ENCODE results near the gene SLC35E1. TPM values are rescaled to one million over a fixed set of nuclear protein-coding genes. Genes with fewer than 3 reads are reported as not detected.

SLC35E1 gene
- total RNA-seq, 1 experiment from 2014 or later = 49.1 TPM

- Histone ChIP-seq H3K9ac (ENCODE audit: low read length) (no peak overlapping the region), H3K27me3 (ENCODE audit: insufficient read depth, low read length) (no peaks in the 10 kb centered on the region), H3K9me3 (ENCODE audit: control insufficient read depth in 1 of 2, insufficient read depth in 1 of 2, low read depth in 1 of 2, low read length in 2 of 2) (no peaks in the 10 kb centered on the region), H3K36me3 (ENCODE audit: control insufficient read depth in 1 of 2, insufficient read depth in 2 of 2, low read length in 2 of 2) (peaks cover 5 to 7% of the 10 kb centered on the region in 2 experiments; a peak in 3 of 4 replicates), H3K27ac (ENCODE audit: low read depth, low read length) (no peak overlapping the region), H3K4me2 (ENCODE audit: low read length) (no peak overlapping the region), H2AFZ (ENCODE audit: low read depth, low read length, poor library complexity, severe bottlenecking) (no peak overlapping the region), H3K4me3 (replicated peaks in 1 of 2; ENCODE audit: low read depth in 1 of 2, low read length in 2 of 2) (no peak overlapping the region), H3K4me1 (ENCODE audit: control insufficient read depth in 1 of 2, insufficient read depth in 2 of 2, low read length in 2 of 2) (peaks cover 13 to 26% of the 10 kb centered on the region in 2 experiments), H4K20me1 (ENCODE audit: insufficient read depth) (no peaks in the 10 kb centered on the region), H3K79me2 (ENCODE audit: insufficient read depth, low read length) (peaks cover 98% of the 10 kb centered on the region), H3K9me2 (ENCODE audit: insufficient read depth) (no peaks in the 10 kb centered on the region)
- ChIA-PET CTCF (no interaction called here), RAD21 (ENCODE audit: low non-redundant PET in 1 of 2, low total read pairs in 2 of 2, uncharacterized antibody in 2 of 2, unreplicated experiment in 2 of 2) (no interaction called here), POLR2A (no interaction called here)
- ATAC-seq (no peak), DNase-seq (ENCODE audit: low read depth, low spot score) (no peak)
- BruUV-seq (replicated peaks) = no TSS peak
- intact Hi-C loops (cut with micrococcal nuclease) = no loop called here
- no peak for TF ChIP-seq JUND (IDR thresholded peaks at IDR 0.05)
- TF ChIP-seq POLR2AphosphoS5 (IDR thresholded peaks at IDR 0.05; ENCODE audit: low read depth, low read length) = 0 out of 2 replicates have a peak, but pooled peaks have one; percentile 1
Measured at GRCh38 chr19:16581971-16582343, 9.7 kb upstream of the SLC35E1 start.

- no peak overlapping the region for H3K9ac ChIP-seq (ENCODE audit: low read length)
- no peaks in the 10 kb centered on the region for H4K20me1 ChIP-seq (ENCODE audit: insufficient read depth)
- POLR2A ChIA-PET = no interaction called here
- H3K9me2 ChIP-seq (ENCODE audit: insufficient read depth) = no peaks in the 10 kb centered on the region
- no peak overlapping the region for H2AFZ ChIP-seq (ENCODE audit: low read depth, low read length, poor library complexity, severe bottlenecking)
- H3K4me3 ChIP-seq (replicated peaks in 1 of 2; ENCODE audit: low read depth in 1 of 2, low read length in 2 of 2) = no peak overlapping the region
- no peak for DNase-seq (ENCODE audit: low read depth, low spot score)
- RAD21 ChIA-PET (ENCODE audit: low non-redundant PET in 1 of 2, low total read pairs in 2 of 2, uncharacterized antibody in 2 of 2, unreplicated experiment in 2 of 2) = no interaction called here
- H3K27ac ChIP-seq (ENCODE audit: low read depth, low read length) = no peak overlapping the region
- intact Hi-C loops (cut with micrococcal nuclease) = no loop called here
- H3K36me3 ChIP-seq (ENCODE audit: control insufficient read depth in 1 of 2, insufficient read depth in 2 of 2, low read length in 2 of 2) = peaks cover 7 to 12% of the 10 kb centered on the region in 2 experiments; a peak in 3 of 4 replicates
- TF ChIP-seq MAX (IDR thresholded peaks at IDR 0.05) (no peak), CTCF (IDR thresholded peaks at IDR 0.05 in 2 of 3, conservative IDR thresholded peaks at IDR 0.05 in 1 of 3; ENCODE audit: borderline replicate concordance in 1 of 3, insufficient read depth in 1 of 3, low read depth in 2 of 3, low read length in 2 of 3) (no peak), ELF1 (IDR thresholded peaks at IDR 0.05; ENCODE audit: borderline replicate concordance, low read depth) (no peak), YY1 (IDR thresholded peaks at IDR 0.05; ENCODE audit: extremely low read depth, insufficient replicate concordance, low read depth, low read length) (no peak)
- H3K27me3 ChIP-seq (ENCODE audit: insufficient read depth, low read length) = no peaks in the 10 kb centered on the region
- no peak for ATAC-seq
- peaks cover 13 to 26% of the 10 kb centered on the region in 2 experiments for H3K4me1 ChIP-seq (ENCODE audit: control insufficient read depth in 1 of 2, insufficient read depth in 2 of 2, low read length in 2 of 2)
- CTCF ChIA-PET = no interaction called here
- no peaks in the 10 kb centered on the region for H3K9me3 ChIP-seq (ENCODE audit: control insufficient read depth in 1 of 2, insufficient read depth in 1 of 2, low read depth in 1 of 2, low read length in 2 of 2)
- no peak overlapping the region for H3K4me2 ChIP-seq (ENCODE audit: low read length)
- H3K79me2 ChIP-seq (ENCODE audit: insufficient read depth, low read length) = peaks cover 95% of the 10 kb centered on the region
- BruUV-seq (replicated peaks) = no TSS peak
Measured at GRCh38 chr19:16581145-16581970, 9.1 kb upstream of the SLC35E1 start.
